ENCODE measurements around the gene PRKN. TPM values are rescaled to one million over a fixed set of nuclear protein-coding genes. Genes with fewer than 3 reads are reported as not detected.

PRKN gene
- total RNA-seq, 1 experiment from 2014 or later, result 0.46 TPM

GRCh38 chr6:162198076-162198475, 529.5 kb downstream of the PRKN start:
- ChIA-PET POLR2A (no interaction called here), CTCF (no interaction called here)
- ATAC-seq (no peak), DNase-seq (ENCODE audit: low read depth, low spot score) (no peak)
- no peak for TF ChIP-seq TCF7L2 (IDR thresholded peaks at IDR 0.05; ENCODE audit: low read depth, low read length)
- TF ChIP-seq SIN3A (IDR thresholded peaks at IDR 0.05; ENCODE audit: borderline replicate concordance, insufficient read depth, low read depth, low read length), result no peak
- TF ChIP-seq CTCF (IDR thresholded peaks at IDR 0.05), result no peak
- TF ChIP-seq REST (IDR thresholded peaks at IDR 0.05; ENCODE audit: insufficient read depth in 1 of 2, low read depth in 2 of 2, low read length in 1 of 2), result no peak
- no peak for TF ChIP-seq POLR2AphosphoS5 (IDR thresholded peaks at IDR 0.05; ENCODE audit: low read depth, low read length)
- H3K27me3 ChIP-seq (ENCODE audit: control insufficient read depth, insufficient read depth, low read length), result no peaks in the 10 kb centered on the region
- no peak overlapping the region for H3K4me3 ChIP-seq (ENCODE audit: low read depth in 2 of 2, low read length in 2 of 2)
- no peaks in the 10 kb centered on the region for H3K9me3 ChIP-seq (ENCODE audit: control insufficient read depth, insufficient read depth, low read depth, low read length)
- BruUV-seq (replicated peaks), result no TSS peak
- no peaks in the 10 kb centered on the region; the same call in 1 of the 2 replicates for H3K36me3 ChIP-seq (ENCODE audit: control insufficient read depth, insufficient read depth, low read length)
- intact Hi-C loops (cut with micrococcal nuclease; ENCODE audit: unreplicated experiment), result no loop called here
- no peaks in the 10 kb centered on the region for H3K4me1 ChIP-seq (ENCODE audit: control insufficient read depth, insufficient read depth, low read length)
- no peak overlapping the region for H3K27ac ChIP-seq (ENCODE audit: low read length)
- in situ Hi-C loops (cut with HindIII; ENCODE audit: low pct_unique_long_range_greater_than_20kb, low sequenced_read_pairs), result no loop called here

GRCh38 chr6:162195441-162195840, 532.1 kb downstream of the PRKN start:
- ATAC-seq, result no peak
- H3K9me3 ChIP-seq (ENCODE audit: control insufficient read depth, insufficient read depth, low read depth, low read length), result no peaks in the 10 kb centered on the region
- intact Hi-C loops (cut with micrococcal nuclease; ENCODE audit: unreplicated experiment) (no loop called here), in situ Hi-C loops (cut with HindIII; ENCODE audit: low pct_unique_long_range_greater_than_20kb, low sequenced_read_pairs) (no loop called here)
- H3K36me3 ChIP-seq (ENCODE audit: control insufficient read depth, insufficient read depth, low read length), result no peaks in the 10 kb centered on the region; the same call in 1 of the 2 replicates
- H3K27ac ChIP-seq (ENCODE audit: low read length), result no peak overlapping the region
- TF ChIP-seq POLR2AphosphoS5 (IDR thresholded peaks at IDR 0.05; ENCODE audit: low read depth, low read length), result no peak
- TF ChIP-seq REST (IDR thresholded peaks at IDR 0.05; ENCODE audit: insufficient read depth in 1 of 2, low read depth in 2 of 2, low read length in 1 of 2), result no peak
- no peak for TF ChIP-seq TCF7L2 (IDR thresholded peaks at IDR 0.05; ENCODE audit: low read depth, low read length)
- no peak for TF ChIP-seq SIN3A (IDR thresholded peaks at IDR 0.05; ENCODE audit: borderline replicate concordance, insufficient read depth, low read depth, low read length)
- TF ChIP-seq CTCF (IDR thresholded peaks at IDR 0.05), result no peak
- POLR2A ChIA-PET, result no interaction called here
- H3K27me3 ChIP-seq (ENCODE audit: control insufficient read depth, insufficient read depth, low read length), result no peaks in the 10 kb centered on the region
- no peak for DNase-seq (ENCODE audit: low read depth, low spot score)
- no TSS peak for BruUV-seq (replicated peaks)
- H3K4me3 ChIP-seq (ENCODE audit: low read depth in 2 of 2, low read length in 2 of 2), result no peak overlapping the region
- CTCF ChIA-PET, result interaction anchor here (0.7 kb wide), 1 partner anchor 1732 kb away, joined by 5 read pairs; no protein-coding TSS in a partner anchor
- no peaks in the 10 kb centered on the region for H3K4me1 ChIP-seq (ENCODE audit: control insufficient read depth, insufficient read depth, low read length)
